ENCODE data around the gene PYDC2. TPM values are rescaled to one million over a fixed set of nuclear protein-coding genes. Genes with fewer than 3 reads are reported as not detected.

PYDC2 gene
- not detected for polyA plus RNA-seq (2013, experiment 1 of 2; ENCODE audit: insufficient read length)
- polyA plus RNA-seq (2013, experiment 2 of 2; ENCODE audit: insufficient read length), result not detected

- DNase-seq, result no peak
Measured at GRCh38 chr3:191461113-191461595, at the start of gene PYDC2. PYDC2 (plus strand) TSS chr3:191461163; CDS start chr3:191461163, 0 bp downstream.

DNA sequence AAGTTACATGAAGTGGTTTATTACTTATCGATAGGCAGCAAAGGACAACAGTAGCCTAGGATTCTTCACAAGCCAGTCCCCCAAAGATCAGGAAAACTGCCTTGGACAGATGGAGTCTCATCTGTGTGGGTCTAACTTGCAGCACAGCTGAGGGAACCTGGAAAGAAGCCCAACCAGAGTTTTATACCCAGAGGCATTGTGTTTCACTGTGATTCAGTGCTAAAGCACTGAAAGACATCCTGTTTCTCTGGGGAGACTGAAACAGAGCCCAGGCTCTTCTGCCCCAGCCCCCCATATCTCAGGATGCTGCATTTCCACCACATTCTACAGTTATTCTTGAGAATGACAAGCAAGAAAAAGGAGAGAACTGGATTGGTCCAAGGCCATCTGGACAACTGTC is 48.2 kb upstream of the PYDC2 start:
- DNase-seq, result peak; percentile 93

GRCh38 chr3:191414286-191414685 is 46.7 kb upstream of the PYDC2 start:
- peak; percentile 15 for DNase-seq

DNA sequence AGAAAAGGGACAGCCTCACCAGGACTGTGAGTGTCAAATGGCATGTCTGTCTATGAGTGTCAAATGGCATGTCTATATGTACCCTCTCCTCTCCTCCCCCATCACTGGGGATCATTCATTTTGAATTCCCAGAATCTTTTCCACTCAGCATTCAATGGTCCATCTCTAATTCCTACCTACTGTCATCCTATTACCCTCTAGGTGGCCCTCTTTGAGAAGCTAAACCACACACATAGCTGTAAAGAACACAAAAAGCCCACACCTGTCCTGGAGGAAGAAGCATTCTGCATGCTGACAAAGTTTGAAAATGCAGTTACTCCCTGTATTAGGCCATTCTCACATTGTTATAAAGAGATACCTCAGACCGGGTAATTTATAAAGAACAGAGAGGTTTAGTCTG is 46.2 kb upstream of the PYDC2 start:
- no peak for DNase-seq

- no peak for DNase-seq
Measured at GRCh38 chr3:191415566-191415965, 45.4 kb upstream of the PYDC2 start.

GRCh38 chr3:191417457-191417729 is 43.6 kb upstream of the PYDC2 start:
- DNase-seq, result no peak

GRCh38 chr3:191420771-191421170 is 40.2 kb upstream of the PYDC2 start:
- no peak for DNase-seq

GRCh38 chr3:191424881-191425280 is 36.1 kb upstream of the PYDC2 start:
- DNase-seq, result no peak

- DNase-seq, result no peak
Measured at GRCh38 chr3:191425322-191425734, 35.6 kb upstream of the PYDC2 start.

DNA sequence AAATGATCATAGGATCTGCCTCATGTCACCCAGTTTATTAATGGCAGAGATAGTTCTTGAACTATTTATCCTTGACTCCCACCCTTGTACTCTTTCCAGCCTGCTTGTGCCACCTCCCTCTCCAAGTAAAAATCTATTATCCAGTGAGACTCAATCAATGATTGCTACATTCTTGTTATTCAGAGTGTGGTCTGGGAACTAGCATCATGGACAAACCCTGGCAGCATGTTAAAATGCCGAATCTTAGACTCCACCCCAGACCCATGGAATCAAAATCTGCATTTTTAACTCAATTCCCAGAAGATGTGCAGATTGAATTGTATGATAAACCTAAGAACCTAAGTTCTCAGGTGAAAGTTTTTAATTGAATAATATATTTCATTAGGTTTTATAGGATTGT is 34.7 kb upstream of the PYDC2 start:
- DNase-seq, result no peak

DNA sequence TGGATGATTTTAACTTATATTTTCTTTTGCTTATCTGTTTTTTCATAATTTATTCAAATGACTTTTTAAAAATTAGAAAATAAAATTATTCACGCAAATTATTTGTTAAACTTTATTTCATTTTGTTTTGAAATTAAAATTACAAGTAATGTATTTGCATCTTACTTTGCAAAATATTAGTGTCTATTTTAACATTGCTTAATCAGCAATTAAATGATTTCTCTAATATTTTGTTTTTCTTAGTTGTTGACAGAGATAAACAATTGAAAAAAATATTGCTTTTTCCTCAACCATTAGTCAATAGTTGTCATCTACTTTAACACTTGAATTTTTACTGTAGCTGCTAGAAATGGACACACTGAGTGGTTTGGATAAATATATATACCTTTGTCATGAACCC is 32.8 kb upstream of the PYDC2 start:
- DNase-seq, result no peak

DNA sequence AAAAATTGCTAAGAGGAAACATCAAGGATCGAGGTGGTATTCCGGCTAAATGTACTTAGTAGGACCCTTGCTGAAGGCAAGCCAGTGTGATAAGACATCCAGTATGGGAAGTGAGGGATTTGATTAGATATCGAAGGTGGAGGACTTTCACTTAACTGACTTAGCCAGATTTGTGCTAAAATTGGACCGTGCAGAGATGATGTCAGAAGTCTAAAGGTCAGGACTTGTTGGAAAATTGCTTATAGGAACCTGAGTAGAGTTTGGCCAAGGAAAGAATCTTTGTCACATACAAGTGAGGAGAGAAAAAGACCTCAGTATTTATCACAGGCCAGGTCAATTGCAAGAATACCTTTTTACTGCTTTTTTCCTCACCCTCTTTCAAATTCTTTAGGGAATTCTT is 30.9 kb upstream of the PYDC2 start:
- no peak for DNase-seq

- DNase-seq, result no peak
Measured at GRCh38 chr3:191431160-191431822, 29.7 kb upstream of the PYDC2 start.

DNA sequence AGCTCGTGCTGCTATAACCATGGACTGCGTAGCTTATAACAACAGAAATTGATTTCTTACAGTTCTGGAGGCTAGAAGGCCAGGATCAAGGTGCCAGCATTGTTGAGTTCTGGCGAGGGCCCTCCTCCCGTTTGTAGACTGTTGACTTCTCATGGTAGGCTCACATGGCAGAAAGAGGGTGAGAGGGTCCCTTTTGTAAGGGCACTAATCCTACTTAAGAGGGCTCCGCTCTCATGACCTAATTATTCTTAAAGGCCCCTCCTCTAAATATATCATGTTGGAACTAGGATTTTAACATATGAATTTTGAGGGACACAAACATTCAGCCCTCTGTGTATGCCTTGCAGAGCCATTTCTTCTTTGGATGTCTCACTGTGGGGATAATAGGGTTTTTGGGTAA is 28.8 kb upstream of the PYDC2 start:
- DNase-seq, result no peak

GRCh38 chr3:191434024-191434423 is 26.9 kb upstream of the PYDC2 start:
- no peak for DNase-seq

DNA sequence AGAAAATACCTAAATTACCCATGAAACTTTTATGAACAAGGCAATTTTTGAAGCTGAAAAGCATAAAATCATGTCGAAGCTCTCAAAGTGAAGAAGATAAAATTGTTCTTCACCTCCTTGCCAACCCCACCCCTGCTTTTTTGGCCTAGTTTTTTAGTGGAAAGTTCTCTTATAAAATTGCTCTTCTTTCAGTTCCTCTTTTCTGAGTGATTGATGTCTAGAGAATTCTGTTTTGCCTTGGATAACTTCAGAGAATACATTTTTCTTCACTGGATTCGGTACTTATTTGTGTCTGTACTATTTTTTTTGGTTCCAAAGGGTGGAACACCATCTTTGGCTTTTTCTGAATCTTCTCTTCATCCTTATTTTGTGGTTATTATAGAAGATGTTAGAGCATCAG is 25.0 kb upstream of the PYDC2 start:
- DNase-seq, result no peak

- no peak for DNase-seq
Measured at GRCh38 chr3:191438150-191438814, 22.7 kb upstream of the PYDC2 start.

GRCh38 chr3:191440532-191440931 is 20.4 kb upstream of the PYDC2 start:
- no peak for DNase-seq

- DNase-seq, result no peak
Measured at GRCh38 chr3:191441687-191442086, 19.3 kb upstream of the PYDC2 start.

DNA sequence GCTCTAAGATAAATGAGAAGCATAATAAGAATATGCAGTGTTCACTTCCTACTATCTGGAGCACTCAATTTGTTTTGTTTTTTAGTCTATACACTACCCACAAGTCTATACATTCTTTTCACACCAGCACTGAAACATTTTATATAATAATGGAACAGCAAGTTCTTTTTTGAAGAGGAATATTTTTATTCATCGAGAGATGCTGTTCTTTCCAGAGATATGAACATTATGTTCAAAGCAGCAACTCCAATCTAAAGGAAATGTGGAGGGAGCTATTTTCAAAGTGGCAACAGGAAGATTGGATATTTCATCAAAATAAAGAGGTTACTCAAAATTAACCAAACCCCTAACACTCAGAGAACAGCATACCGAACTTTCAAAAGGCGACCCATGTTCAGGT is 16.4 kb upstream of the PYDC2 start:
- no peak for DNase-seq

- no peak for DNase-seq
Measured at GRCh38 chr3:191449256-191449655, 11.7 kb upstream of the PYDC2 start.

GRCh38 chr3:191455257-191455952 is 5.6 kb upstream of the PYDC2 start:
- no peak for DNase-seq

DNA sequence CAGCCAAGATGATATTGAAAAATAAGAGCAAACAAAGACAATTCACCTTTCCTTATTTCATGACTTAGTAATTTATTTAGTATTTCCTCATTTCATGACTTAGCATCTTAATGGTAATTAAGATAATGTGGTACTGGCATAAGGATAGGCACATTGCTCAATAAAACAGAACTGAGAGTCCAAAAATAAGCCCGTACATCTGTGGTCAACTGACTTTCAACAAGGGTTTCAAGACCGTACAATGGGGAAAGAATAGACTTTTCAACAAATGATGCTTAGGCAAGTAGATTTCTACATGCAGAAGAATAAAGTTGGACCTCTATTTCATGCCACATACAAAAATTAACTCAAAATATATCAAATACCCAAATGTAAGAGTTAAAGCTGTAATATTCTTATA is 603 bp upstream of the PYDC2 start:
- DNase-seq, result no peak

GRCh38 chr3:191470080-191470479 is 9.1 kb downstream of the PYDC2 start:
- DNase-seq, result no peak
